OCI-LY3 (cell line): Measurements from ENCODE around the gene TMEM260.

Source experiments
- EZH2phosphoT487 ChIP-seq: fragments of 200-600 bp; shearing (Covaris generic); IDR thresholded peaks from 2 replicates; pipeline ENCODE4 v1.6.1; 2018; ENCODE audit warnings: antibody characterized with exemption, mixed run types, low read depth
- TF ChIP-seq, protein P1 (sequence below): fragments of 200-600, 300-600 bp; sonication (generic); IDR thresholded peaks from 2 replicates; pipeline ENCODE4 v1.5.1; 2014; ENCODE audit warnings: antibody characterized with exemption, low read length, low read depth

DNA sequence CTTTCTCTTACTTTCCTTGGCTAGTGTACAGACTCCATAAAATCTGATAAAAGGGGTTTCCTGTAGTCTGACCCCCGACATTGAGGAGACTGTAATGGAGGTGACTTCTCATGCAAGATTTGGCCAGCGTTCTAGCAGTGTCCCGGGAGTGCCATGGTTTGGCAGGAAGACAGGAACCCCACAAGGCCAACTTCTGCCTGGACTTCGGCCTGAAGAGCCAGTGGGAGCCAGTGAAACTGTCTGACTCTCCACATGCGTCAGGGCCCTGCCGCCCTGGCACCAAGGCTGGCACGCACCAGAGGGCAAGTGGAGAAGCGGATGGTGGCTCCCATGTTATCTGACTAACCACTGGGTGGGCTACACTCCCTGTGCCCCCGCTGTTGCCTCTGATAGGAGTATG lies 70.5 kb downstream of the TMEM260 start:
- TF ChIP-seq, protein P1, sequence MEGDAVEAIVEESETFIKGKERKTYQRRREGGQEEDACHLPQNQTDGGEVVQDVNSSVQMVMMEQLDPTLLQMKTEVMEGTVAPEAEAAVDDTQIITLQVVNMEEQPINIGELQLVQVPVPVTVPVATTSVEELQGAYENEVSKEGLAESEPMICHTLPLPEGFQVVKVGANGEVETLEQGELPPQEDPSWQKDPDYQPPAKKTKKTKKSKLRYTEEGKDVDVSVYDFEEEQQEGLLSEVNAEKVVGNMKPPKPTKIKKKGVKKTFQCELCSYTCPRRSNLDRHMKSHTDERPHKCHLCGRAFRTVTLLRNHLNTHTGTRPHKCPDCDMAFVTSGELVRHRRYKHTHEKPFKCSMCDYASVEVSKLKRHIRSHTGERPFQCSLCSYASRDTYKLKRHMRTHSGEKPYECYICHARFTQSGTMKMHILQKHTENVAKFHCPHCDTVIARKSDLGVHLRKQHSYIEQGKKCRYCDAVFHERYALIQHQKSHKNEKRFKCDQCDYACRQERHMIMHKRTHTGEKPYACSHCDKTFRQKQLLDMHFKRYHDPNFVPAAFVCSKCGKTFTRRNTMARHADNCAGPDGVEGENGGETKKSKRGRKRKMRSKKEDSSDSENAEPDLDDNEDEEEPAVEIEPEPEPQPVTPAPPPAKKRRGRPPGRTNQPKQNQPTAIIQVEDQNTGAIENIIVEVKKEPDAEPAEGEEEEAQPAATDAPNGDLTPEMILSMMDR = no peak
- no peak for TF ChIP-seq EZH2phosphoT487
